HepG2 (cell line): ENCODE results near the gene IL24. TPM values are rescaled to one million over a fixed set of nuclear protein-coding genes. Genes with fewer than 3 reads are reported as not detected.

Experiments used
- ARHGAP35 ChIP-seq: sonication (generic); formaldehyde crosslinking; IDR thresholded peaks from 2 replicates; pipeline ENCODE4 v1.9.0; 2022; ENCODE audit warnings: mild to moderate bottlenecking, inconsistent platforms, moderate library complexity, missing genetic modification reagents, borderline replicate concordance
- FLYWCH1 ChIP-seq: sonication (generic); formaldehyde crosslinking; IDR thresholded peaks from 2 replicates; pipeline ENCODE4 v1.8.1; 2023; ENCODE audit warnings: mild to moderate bottlenecking, missing genetic modification reagents
- HNF4A ChIP-seq: sonication (generic); formaldehyde crosslinking; IDR thresholded peaks from 2 replicates; pipeline ENCODE4 v1.4.0; 2020; ENCODE audit warnings: missing genetic modification reagents
- RORA ChIP-seq: sonication (generic); formaldehyde crosslinking; IDR thresholded peaks from 2 replicates; pipeline ENCODE4 v1.5.0; 2020; ENCODE audit warnings: mild to moderate bottlenecking, missing genetic modification reagents, moderate library complexity
- TCF7L2 ChIP-seq: IDR thresholded peaks from 2 replicates; pipeline ENCODE4 v1.6.1; 2011; ENCODE audit warnings: mild to moderate bottlenecking, low read depth, low read length, moderate library complexity
- WIZ ChIP-seq: sonication (generic); formaldehyde crosslinking; IDR thresholded peaks from 2 replicates; pipeline ENCODE4 v1.5.1; 2020; ENCODE audit warnings: mild to moderate bottlenecking, missing genetic modification reagents
- ZC3H13 ChIP-seq: sonication (generic); formaldehyde crosslinking; IDR thresholded peaks from 2 replicates; pipeline ENCODE4 v1.8.1; 2023; ENCODE audit warnings: mild to moderate bottlenecking, missing genetic modification reagents, moderate library complexity
- ZNF329 ChIP-seq: sonication (generic); formaldehyde crosslinking; IDR thresholded peaks from 2 replicates; pipeline ENCODE4 v1.9.0; 2021; ENCODE audit warnings: low read depth, mild to moderate bottlenecking, missing genetic modification reagents
- ZNF557 ChIP-seq: sonication (generic); formaldehyde crosslinking; IDR thresholded peaks from 2 replicates; pipeline ENCODE4 v1.4.0; 2020; ENCODE audit warnings: missing genetic modification reagents
- ZNF749 ChIP-seq: sonication (generic); formaldehyde crosslinking; IDR thresholded peaks from 2 replicates; pipeline ENCODE4 v1.8.0; 2022; ENCODE audit warnings: mild to moderate bottlenecking, missing genetic modification reagents, moderate library complexity, borderline replicate concordance
- ZNF879 ChIP-seq: sonication (generic); formaldehyde crosslinking; IDR thresholded peaks from 2 replicates; pipeline ENCODE4 v1.8.1; 2023; ENCODE audit warnings: missing genetic modification reagents
- polyA plus RNA-seq, 8 experiments: library from polyadenylated mRNA; depleted of rRNA in 3 of 8; stranded (reverse) in 7 of 8; unstranded in 1 of 8; fragments of >200 nt; fragmentation: Illumina TruSeq in 4 of 8; extraction: Trizol in 4 of 8; gene quantifications; 2 replicates each; pipeline versions ENCODE4 v1.2.1 to v1.2.3, GENCODE V29; 2011 to 2016; ENCODE audit warnings: low read depth in 4 of 8, missing spikeins in 1 of 8, mixed read lengths in 1 of 8; ENCODE audit not compliant: insufficient read depth in 1 of 8
- total RNA-seq, 5 experiments: library from RNA; depleted of rRNA; stranded (reverse); fragments of >200 nt; fragmentation: Illumina TruSeq; extraction: Trizol; gene quantifications; 2 replicates each; pipeline ENCODE4 v1.2.3, GENCODE V29; 2016; ENCODE audit warnings: low read depth in 1 of 5
- TF ChIP-seq, protein P1 (sequence below): sonication (generic); formaldehyde crosslinking; IDR thresholded peaks from 2 replicates; pipeline ENCODE4 v1.5.0; 2020; ENCODE audit warnings: missing genetic modification reagents
- TF ChIP-seq, protein P2 (sequence below): sonication (generic); formaldehyde crosslinking; IDR thresholded peaks from 2 replicates; pipeline ENCODE4 v1.8.0; 2022; ENCODE audit warnings: missing genetic modification reagents, mild to moderate bottlenecking, inconsistent platforms, borderline replicate concordance
- TF ChIP-seq, protein P3 (sequence below): sonication (generic); formaldehyde crosslinking; IDR thresholded peaks from 2 replicates; pipeline ENCODE4 v1.4.0; 2020; ENCODE audit warnings: missing genetic modification reagents, borderline replicate concordance
- TF ChIP-seq, protein P4 (sequence below): sonication (generic); formaldehyde crosslinking; IDR thresholded peaks from 2 replicates; pipeline ENCODE4 v1.4.0; 2020; ENCODE audit warnings: missing genetic modification reagents
- TF ChIP-seq, protein P5 (sequence below): sonication (generic); formaldehyde crosslinking; IDR thresholded peaks from 2 replicates; pipeline ENCODE4 v1.4.0; 2020; ENCODE audit warnings: mild to moderate bottlenecking, missing genetic modification reagents
- TF ChIP-seq, protein P6 (sequence below): sonication (generic); formaldehyde crosslinking; IDR thresholded peaks from 2 replicates; pipeline ENCODE4 v1.4.0; 2020; ENCODE audit warnings: mild to moderate bottlenecking, missing genetic modification reagents
- TF ChIP-seq, protein P7 (sequence below), 2 experiments: IDR thresholded peaks; 2 replicates each; pipeline ENCODE4 v1.6.1; 2011 to 2012; ENCODE audit warnings: low read length in 2 of 2, borderline replicate concordance in 1 of 2, low read depth in 1 of 2, mild to moderate bottlenecking in 1 of 2, moderate library complexity in 1 of 2

Gene IL24
- total and polyA plus RNA-seq, 2 of the 13 experiments (the other 11 are each of a cell fraction or from before 2014, with no cell fraction given): not detected

DNA sequence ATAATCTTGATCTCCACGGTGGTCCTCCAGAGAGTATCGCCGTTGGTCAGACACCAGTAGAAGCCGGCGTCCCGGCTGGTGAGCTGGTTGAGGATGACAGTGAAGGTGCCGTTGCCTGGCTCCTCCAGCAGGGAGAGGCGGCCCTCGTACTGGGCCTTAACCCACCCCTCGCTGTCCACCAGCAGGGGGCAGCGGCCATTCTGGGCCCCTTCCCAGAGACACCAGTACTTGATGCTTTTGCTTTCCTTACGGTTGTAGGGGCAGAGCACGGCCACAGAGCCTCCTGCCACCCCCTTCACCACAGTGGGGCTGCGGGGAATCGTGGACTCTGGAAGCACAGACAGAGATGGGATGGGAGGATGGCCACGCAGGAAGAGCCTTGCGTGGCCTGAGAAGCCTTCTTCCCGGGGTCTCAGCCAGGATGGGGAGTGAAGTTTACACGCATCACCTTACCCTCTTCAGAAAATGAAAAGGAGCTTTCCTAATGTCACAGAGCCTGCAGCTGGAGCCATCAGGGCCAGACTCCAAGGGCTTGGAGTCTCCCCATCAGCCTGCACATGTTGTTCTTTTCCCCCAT lies 38.3 kb downstream of the IL24 start (continued):
- TF ChIP-seq RORA (CRISPR knock-in tag) (no peak), HNF4A (CRISPR knock-in tag) (no peak), ZNF557 (CRISPR knock-in tag) (no peak), TCF7L2 (no peak), ZC3H13 (CRISPR knock-in tag) (no peak), FLYWCH1 (CRISPR knock-in tag) (no peak), WIZ (CRISPR knock-in tag) (no peak), ARHGAP35 (CRISPR knock-in tag) (no peak), ZNF749 (CRISPR knock-in tag) (no peak), ZNF879 (CRISPR knock-in tag) (no peak), ZNF329 (no peak)
- TF ChIP-seq, protein P1, sequence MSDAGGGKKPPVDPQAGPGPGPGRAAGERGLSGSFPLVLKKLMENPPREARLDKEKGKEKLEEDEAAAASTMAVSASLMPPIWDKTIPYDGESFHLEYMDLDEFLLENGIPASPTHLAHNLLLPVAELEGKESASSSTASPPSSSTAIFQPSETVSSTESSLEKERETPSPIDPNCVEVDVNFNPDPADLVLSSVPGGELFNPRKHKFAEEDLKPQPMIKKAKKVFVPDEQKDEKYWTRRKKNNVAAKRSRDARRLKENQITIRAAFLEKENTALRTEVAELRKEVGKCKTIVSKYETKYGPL (CRISPR knock-in tag): no peak
- TF ChIP-seq, protein P2, sequence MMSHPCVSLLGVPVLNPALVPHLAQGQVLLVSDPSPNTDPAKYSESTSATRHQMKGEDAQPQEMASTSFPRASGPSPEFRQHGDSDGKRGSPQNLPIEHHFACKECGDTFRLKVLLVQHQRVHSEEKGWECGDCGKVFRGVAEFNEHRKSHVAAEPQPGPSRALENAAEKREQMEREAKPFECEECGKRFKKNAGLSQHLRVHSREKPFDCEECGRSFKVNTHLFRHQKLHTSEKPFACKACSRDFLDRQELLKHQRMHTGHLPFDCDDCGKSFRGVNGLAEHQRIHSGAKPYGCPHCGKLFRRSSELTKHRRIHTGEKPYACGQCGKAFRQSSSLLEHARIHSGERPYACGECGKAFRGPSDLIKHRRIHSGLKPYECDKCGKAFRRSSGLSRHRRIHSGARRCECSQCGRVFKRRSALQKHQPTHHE: no peak
- TF ChIP-seq, protein P3, sequence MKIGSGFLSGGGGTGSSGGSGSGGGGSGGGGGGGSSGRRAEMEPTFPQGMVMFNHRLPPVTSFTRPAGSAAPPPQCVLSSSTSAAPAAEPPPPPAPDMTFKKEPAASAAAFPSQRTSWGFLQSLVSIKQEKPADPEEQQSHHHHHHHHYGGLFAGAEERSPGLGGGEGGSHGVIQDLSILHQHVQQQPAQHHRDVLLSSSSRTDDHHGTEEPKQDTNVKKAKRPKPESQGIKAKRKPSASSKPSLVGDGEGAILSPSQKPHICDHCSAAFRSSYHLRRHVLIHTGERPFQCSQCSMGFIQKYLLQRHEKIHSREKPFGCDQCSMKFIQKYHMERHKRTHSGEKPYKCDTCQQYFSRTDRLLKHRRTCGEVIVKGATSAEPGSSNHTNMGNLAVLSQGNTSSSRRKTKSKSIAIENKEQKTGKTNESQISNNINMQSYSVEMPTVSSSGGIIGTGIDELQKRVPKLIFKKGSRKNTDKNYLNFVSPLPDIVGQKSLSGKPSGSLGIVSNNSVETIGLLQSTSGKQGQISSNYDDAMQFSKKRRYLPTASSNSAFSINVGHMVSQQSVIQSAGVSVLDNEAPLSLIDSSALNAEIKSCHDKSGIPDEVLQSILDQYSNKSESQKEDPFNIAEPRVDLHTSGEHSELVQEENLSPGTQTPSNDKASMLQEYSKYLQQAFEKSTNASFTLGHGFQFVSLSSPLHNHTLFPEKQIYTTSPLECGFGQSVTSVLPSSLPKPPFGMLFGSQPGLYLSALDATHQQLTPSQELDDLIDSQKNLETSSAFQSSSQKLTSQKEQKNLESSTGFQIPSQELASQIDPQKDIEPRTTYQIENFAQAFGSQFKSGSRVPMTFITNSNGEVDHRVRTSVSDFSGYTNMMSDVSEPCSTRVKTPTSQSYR (CRISPR knock-in tag): no peak
- TF ChIP-seq, protein P4, sequence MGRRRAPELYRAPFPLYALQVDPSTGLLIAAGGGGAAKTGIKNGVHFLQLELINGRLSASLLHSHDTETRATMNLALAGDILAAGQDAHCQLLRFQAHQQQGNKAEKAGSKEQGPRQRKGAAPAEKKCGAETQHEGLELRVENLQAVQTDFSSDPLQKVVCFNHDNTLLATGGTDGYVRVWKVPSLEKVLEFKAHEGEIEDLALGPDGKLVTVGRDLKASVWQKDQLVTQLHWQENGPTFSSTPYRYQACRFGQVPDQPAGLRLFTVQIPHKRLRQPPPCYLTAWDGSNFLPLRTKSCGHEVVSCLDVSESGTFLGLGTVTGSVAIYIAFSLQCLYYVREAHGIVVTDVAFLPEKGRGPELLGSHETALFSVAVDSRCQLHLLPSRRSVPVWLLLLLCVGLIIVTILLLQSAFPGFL: no peak
- TF ChIP-seq, protein P5, sequence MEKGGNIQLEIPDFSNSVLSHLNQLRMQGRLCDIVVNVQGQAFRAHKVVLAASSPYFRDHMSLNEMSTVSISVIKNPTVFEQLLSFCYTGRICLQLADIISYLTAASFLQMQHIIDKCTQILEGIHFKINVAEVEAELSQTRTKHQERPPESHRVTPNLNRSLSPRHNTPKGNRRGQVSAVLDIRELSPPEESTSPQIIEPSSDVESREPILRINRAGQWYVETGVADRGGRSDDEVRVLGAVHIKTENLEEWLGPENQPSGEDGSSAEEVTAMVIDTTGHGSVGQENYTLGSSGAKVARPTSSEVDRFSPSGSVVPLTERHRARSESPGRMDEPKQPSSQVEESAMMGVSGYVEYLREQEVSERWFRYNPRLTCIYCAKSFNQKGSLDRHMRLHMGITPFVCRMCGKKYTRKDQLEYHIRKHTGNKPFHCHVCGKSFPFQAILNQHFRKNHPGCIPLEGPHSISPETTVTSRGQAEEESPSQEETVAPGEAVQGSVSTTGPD: no peak
- TF ChIP-seq, protein P6, sequence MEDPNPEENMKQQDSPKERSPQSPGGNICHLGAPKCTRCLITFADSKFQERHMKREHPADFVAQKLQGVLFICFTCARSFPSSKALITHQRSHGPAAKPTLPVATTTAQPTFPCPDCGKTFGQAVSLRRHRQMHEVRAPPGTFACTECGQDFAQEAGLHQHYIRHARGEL (CRISPR knock-in tag): no peak
- TF ChIP-seq, protein P7, sequence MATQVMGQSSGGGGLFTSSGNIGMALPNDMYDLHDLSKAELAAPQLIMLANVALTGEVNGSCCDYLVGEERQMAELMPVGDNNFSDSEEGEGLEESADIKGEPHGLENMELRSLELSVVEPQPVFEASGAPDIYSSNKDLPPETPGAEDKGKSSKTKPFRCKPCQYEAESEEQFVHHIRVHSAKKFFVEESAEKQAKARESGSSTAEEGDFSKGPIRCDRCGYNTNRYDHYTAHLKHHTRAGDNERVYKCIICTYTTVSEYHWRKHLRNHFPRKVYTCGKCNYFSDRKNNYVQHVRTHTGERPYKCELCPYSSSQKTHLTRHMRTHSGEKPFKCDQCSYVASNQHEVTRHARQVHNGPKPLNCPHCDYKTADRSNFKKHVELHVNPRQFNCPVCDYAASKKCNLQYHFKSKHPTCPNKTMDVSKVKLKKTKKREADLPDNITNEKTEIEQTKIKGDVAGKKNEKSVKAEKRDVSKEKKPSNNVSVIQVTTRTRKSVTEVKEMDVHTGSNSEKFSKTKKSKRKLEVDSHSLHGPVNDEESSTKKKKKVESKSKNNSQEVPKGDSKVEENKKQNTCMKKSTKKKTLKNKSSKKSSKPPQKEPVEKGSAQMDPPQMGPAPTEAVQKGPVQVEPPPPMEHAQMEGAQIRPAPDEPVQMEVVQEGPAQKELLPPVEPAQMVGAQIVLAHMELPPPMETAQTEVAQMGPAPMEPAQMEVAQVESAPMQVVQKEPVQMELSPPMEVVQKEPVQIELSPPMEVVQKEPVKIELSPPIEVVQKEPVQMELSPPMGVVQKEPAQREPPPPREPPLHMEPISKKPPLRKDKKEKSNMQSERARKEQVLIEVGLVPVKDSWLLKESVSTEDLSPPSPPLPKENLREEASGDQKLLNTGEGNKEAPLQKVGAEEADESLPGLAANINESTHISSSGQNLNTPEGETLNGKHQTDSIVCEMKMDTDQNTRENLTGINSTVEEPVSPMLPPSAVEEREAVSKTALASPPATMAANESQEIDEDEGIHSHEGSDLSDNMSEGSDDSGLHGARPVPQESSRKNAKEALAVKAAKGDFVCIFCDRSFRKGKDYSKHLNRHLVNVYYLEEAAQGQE (IDR thresholded peaks at IDR 0.05; ENCODE audit: borderline replicate concordance in 1 of 2, low read depth in 1 of 2, low read length in 2 of 2): no peak
